Nephron progenitor cell (in vitro differentiated cells): ENCODE data around the gene ARHGAP33.
A peak's percentile ranks its signal among the peaks of the same experiment; 100 is the strongest.

Experiments
- DNase-seq: peaks from one replicate; pipeline ENCODE4 v3.0.0; 2021
- H3K27ac Mint-ChIP-seq: 2 replicates; pipeline ENCODE4 v1.8.0; 2021; ENCODE audit warnings: mild to moderate bottlenecking, moderate library complexity, mixed read lengths
- H3K27me3 Mint-ChIP-seq: 2 replicates; pipeline ENCODE4 v1.8.0; 2021; ENCODE audit warnings: mild to moderate bottlenecking, low read depth, mixed read lengths; ENCODE audit not compliant: poor library complexity
- H3K36me3 Mint-ChIP-seq: 2 replicates; pipeline ENCODE4 v1.8.0; 2021; ENCODE audit warnings: low read depth, mixed read lengths
- H3K4me1 Mint-ChIP-seq: 2 replicates; pipeline ENCODE4 v1.8.0; 2021; ENCODE audit warnings: mixed read lengths
- H3K4me3 Mint-ChIP-seq: 2 replicates; pipeline ENCODE4 v1.8.0; 2021; ENCODE audit warnings: mild to moderate bottlenecking, moderate library complexity, mixed read lengths
- H3K9me3 Mint-ChIP-seq: 2 replicates; pipeline ENCODE4 v1.8.0; 2021; ENCODE audit warnings: mild to moderate bottlenecking, moderate library complexity, mixed read lengths
- TF ChIP-seq, protein P1 (sequence below): fragments of 200-600 bp; sonication (generic); IDR thresholded peaks from 2 replicates; pipeline ENCODE4 v1.5.0; 2021; ENCODE audit warnings: antibody characterized with exemption

ARHGAP33 gene, protein sequence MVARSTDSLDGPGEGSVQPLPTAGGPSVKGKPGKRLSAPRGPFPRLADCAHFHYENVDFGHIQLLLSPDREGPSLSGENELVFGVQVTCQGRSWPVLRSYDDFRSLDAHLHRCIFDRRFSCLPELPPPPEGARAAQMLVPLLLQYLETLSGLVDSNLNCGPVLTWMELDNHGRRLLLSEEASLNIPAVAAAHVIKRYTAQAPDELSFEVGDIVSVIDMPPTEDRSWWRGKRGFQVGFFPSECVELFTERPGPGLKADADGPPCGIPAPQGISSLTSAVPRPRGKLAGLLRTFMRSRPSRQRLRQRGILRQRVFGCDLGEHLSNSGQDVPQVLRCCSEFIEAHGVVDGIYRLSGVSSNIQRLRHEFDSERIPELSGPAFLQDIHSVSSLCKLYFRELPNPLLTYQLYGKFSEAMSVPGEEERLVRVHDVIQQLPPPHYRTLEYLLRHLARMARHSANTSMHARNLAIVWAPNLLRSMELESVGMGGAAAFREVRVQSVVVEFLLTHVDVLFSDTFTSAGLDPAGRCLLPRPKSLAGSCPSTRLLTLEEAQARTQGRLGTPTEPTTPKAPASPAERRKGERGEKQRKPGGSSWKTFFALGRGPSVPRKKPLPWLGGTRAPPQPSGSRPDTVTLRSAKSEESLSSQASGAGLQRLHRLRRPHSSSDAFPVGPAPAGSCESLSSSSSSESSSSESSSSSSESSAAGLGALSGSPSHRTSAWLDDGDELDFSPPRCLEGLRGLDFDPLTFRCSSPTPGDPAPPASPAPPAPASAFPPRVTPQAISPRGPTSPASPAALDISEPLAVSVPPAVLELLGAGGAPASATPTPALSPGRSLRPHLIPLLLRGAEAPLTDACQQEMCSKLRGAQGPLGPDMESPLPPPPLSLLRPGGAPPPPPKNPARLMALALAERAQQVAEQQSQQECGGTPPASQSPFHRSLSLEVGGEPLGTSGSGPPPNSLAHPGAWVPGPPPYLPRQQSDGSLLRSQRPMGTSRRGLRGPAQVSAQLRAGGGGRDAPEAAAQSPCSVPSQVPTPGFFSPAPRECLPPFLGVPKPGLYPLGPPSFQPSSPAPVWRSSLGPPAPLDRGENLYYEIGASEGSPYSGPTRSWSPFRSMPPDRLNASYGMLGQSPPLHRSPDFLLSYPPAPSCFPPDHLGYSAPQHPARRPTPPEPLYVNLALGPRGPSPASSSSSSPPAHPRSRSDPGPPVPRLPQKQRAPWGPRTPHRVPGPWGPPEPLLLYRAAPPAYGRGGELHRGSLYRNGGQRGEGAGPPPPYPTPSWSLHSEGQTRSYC

DNA sequence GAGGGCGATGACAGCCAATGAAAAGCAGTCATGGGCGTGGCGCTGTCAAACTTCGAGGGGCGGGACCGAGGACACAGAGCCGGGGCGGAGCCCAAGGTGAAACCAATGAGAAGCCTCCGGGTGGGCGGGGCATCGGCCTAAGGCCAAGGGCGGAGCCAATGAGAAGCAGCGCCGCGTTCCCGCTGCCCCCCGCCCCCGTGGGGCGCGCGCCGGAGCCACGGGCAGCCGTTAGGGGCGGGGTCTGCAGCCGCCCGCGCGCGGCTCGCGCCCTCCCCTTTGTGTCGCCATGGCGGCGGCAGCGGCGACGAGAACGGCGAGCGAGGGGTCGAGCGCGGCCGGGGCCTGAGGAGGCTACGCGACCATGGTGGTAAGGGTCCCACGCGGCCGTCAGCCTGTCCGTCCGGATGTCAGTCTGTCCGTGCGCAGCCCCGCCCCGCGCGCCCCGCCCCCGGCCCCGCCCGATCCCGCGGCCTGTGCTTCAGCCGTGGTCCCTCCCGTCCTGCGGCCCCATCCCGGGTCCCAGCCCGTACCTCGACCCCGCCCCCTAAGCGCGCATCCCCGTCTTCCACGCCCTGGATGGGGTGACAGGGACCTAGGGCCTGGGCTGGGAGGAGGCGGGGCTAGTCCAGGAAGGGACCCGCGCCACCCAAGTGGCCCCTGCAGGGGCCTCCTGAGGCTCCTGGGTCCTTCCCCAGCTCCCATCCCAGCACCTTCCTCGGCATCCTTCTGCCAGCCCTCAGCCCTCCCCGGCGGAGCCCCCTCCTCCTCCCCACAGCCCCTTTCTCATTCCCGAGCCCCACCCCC is at the start of gene ARHGAP33:
Gene ARHGAP33, plus strand, starts transcription at position 267 of the 804 bp plus-strand sequence. Its CDS starts 95 bp downstream, at position 362.
- no peak within 1 kb of the TSS for H3K27ac Mint-ChIP-seq
- peak within 1 kb of the TSS; percentile 89 for H3K4me3 Mint-ChIP-seq

DNA sequence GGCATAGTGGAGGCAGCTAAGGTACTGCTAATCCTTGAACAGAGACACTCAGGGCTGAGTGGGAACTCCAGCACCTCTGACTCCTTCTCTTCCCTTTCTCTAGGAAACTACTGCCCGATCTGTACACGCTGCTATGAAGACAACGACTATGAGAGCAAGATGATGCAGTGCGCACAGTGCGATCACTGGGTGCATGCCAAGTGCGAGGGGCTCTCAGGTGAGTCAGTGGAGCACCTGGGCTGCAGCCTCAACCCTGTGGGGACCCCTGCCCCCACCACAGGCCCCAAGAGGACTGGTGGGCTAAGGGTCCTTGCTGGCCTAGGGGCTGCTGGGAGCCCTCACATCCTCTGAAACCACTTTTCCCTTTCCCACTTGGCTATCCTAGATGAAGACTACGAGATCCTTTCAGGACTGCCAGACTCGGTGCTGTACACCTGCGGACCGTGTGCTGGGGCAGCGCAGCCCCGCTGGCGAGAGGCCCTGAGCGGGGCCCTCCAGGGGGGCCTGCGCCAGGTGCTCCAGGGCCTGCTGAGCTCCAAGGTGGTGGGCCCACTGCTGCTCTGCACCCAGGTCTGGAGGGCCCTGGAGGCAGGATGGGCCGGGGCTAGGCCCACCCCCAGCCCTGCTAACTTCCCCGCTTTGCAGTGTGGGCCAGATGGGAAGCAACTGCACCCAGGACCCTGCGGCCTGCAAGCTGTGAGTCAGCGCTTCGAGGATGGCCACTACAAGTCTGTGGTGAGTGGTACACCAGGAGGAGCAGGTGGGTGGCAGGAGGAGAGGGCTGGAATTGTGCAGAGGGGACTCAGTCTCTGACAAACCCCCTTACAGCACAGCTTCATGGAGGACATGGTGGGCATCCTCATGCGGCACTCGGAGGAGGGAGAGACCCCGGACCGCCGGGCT is 48.1 kb upstream of the ARHGAP33 start:
- no peaks in the 10 kb centered on the region for H3K4me1 Mint-ChIP-seq
- H3K27me3 Mint-ChIP-seq, result no peaks in the 10 kb centered on the region
- no peak overlapping the region for H3K4me3 Mint-ChIP-seq
- TF ChIP-seq, protein P1, sequence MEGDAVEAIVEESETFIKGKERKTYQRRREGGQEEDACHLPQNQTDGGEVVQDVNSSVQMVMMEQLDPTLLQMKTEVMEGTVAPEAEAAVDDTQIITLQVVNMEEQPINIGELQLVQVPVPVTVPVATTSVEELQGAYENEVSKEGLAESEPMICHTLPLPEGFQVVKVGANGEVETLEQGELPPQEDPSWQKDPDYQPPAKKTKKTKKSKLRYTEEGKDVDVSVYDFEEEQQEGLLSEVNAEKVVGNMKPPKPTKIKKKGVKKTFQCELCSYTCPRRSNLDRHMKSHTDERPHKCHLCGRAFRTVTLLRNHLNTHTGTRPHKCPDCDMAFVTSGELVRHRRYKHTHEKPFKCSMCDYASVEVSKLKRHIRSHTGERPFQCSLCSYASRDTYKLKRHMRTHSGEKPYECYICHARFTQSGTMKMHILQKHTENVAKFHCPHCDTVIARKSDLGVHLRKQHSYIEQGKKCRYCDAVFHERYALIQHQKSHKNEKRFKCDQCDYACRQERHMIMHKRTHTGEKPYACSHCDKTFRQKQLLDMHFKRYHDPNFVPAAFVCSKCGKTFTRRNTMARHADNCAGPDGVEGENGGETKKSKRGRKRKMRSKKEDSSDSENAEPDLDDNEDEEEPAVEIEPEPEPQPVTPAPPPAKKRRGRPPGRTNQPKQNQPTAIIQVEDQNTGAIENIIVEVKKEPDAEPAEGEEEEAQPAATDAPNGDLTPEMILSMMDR, result no peak
- no peaks in the 10 kb centered on the region for H3K9me3 Mint-ChIP-seq
- peaks cover 49% of the 10 kb centered on the region for H3K36me3 Mint-ChIP-seq
- no peak overlapping the region for H3K27ac Mint-ChIP-seq
- DNase-seq, result no peak

More for the DNA sequence above, at the start of gene ARHGAP33:
- TF ChIP-seq, protein P1, result no peak
- Mint-ChIP-seq H3K9me3 (no peaks in the 10 kb centered on the region), H3K27me3 (peaks cover 13% of the 10 kb centered on the region), H3K4me1 (peaks cover 33% of the 10 kb centered on the region), H3K36me3 (peaks cover 5% of the 10 kb centered on the region)
- peak; percentile 100 for DNase-seq

DNA sequence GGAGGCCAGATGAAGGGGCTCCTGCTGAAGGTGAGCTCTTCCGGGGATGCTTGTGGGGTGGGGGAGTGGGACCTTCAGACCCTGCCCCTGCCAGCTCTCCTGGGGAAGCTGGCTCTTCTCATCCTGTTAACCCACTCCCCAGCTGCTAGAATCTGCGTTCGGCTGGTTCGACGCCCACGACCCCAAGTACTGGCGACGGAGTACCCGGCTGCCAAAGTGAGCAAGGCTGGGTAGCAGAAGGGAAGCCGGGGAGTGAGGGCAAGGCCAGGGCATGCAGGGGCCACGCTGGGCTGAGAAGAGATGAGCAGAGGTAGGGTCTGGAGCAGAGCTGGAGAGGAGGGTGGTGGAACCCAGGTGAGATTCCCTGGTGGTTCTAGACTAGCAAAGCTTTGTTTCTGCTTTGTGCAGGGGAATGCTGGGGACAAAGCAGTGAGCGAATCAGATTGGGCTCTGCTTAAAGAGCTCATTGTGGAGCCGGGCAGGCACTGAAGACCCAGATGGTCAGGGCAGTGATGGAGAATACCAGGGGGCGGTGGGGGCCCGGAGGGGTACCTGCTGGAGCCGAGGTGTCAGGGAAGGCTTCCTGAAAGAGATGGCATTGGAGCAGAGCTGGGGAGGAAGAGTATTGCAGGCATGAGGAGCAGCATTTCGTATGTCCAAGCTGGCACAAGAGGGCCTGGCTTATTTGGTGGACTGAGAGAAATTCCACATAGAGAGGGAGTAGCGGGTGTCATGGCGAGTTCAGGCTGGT is 47.2 kb upstream of the ARHGAP33 start:
- TF ChIP-seq, protein P1, result no peak
- Mint-ChIP-seq H3K36me3 (peaks cover 48% of the 10 kb centered on the region), H3K27me3 (no peaks in the 10 kb centered on the region), H3K9me3 (no peaks in the 10 kb centered on the region), H3K27ac (no peak overlapping the region), H3K4me3 (no peak overlapping the region), H3K4me1 (no peaks in the 10 kb centered on the region)
- DNase-seq, result no peak

DNA sequence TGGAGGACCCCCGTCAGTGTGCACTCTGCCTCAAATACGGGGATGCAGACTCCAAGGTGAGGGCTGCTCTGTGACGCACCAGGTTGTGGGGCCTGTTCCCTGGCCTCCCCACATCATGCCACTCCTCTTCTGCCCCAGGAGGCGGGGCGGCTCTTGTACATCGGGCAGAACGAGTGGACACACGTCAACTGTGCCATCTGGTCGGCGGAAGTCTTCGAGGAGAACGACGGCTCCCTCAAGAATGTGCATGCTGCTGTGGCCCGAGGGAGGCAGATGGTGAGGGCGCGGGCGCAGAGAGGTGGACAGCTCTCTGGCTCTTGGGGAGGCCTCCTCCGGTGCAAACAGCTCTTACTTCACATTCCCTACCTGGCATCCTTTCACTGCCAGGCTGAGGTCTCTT is 46.3 kb upstream of the ARHGAP33 start:
- TF ChIP-seq, protein P1, result no peak
- Mint-ChIP-seq H3K4me1 (no peaks in the 10 kb centered on the region), H3K36me3 (peaks cover 45% of the 10 kb centered on the region), H3K9me3 (no peaks in the 10 kb centered on the region), H3K27ac (no peak overlapping the region), H3K4me3 (no peak overlapping the region), H3K27me3 (no peaks in the 10 kb centered on the region)
- DNase-seq, result no peak
